HG03108 (cell line): ENCODE results near the gene RAB3IL1.

ENCODE experiments used
- ATAC-seq: cut with Tn5 transposase; IDR thresholded peaks from one replicate; pipeline ENCODE4 v1.9.1; 2021; ENCODE audit warnings: moderate library complexity; ENCODE audit not compliant: unreplicated experiment

The RAB3IL1 gene

DNA sequence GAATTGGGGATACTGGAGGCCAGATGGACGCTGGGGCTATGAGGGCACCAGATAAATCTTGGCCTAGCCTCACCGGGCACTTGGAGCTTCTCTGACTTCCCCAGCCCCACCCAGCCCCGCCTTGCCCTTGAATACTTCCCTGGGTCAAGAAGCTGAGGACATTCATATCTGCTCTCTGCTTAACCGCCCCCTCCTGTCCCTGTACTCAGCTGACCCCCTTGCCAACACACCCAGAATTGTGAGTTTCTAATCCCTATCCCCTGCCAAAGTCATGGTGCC is 48.0 kb downstream of the RAB3IL1 start:
- no peak for ATAC-seq

DNA sequence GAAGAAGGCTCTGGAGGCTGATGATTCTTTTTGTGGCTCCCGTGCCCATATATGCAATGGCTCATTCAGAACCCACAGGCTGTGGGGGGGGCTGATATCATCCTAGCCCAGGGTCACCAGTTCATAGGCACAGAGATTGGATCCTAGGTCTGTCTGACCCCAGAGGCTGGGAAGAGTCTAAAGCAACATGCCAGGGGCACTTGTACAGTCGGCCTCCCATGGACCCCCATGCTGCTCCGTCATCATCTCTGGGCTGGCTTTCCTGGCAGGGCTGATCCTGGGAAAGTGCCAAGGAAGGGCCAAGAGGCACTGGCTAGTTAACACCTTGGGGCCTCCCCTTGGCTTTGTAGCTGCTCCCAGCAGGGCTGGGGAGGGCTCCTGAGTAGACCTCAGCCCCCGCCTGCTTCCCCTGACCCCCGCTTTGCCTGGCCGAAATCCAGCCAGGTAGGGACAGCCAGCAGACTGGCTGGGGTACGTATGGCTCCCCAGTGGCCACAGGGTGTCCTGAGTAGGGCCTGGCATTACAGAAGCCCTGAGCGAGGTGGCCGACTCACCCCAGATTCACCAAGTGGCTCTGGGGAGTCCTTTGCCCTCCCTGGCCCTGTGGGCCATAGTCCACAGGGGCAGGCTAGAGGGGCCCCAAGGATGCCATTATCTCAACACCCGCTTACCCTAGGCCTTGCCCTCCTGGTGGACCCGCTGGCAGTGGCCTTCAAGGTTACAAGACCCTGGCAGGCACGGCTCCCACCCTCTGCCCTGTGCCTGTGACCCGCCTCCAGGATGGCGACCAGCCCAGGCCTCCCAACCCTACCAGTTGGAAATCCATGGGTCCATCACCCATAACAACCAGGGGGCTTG is 48.6 kb downstream of the RAB3IL1 start:
- no peak for ATAC-seq

DNA sequence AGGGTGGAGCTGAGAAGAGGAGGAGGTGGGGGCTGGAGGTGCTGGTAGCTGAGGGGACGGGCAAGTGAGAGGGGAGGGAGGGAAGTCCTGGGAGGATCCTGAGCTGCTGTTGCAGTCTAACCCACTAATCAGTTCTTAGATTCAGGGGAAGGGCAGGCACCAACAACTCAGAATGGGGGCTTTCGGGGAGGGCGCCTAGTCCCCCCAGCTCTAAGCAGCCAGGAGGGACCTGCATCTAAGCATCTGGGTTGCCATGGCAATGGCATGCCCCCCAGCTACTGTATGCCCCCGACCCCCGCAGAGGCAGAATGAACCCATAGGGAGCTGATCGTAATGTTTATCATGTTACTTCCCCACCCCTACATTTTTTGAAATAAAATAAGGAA is 50.4 kb downstream of the RAB3IL1 start:
- no peak for ATAC-seq

DNA sequence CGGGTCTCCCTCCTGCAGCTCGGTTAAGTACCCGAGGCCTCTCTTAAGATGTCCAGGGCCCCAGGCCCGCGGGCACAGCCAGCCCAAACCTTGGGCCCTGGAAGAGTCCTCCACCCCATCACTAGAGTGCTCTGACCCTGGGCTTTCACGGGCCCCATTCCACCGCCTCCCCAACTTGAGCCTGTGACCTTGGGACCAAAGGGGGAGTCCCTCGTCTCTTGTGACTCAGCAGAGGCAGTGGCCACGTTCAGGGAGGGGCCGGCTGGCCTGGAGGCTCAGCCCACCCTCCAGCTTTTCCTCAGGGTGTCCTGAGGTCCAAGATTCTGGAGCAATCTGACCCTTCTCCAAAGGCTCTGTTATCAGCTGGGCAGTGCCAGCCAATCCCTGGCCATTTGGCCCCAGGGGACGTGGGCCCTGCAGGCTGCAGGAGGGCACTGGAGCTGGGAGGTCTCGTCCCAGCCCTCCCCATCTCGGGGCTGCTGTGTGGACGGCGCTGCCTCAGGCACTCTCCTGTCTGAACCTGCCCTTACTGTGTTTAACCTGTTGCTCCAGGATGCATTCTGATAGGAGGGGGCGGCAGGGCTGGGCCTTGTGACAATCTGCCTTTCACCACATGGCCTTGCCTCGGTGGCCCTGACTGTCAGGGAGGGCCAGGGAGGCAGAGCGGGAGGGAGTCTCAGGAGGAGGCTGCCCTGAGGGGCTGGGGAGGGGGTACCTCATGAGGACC is 51.0 kb downstream of the RAB3IL1 start:
- no peak for ATAC-seq

DNA sequence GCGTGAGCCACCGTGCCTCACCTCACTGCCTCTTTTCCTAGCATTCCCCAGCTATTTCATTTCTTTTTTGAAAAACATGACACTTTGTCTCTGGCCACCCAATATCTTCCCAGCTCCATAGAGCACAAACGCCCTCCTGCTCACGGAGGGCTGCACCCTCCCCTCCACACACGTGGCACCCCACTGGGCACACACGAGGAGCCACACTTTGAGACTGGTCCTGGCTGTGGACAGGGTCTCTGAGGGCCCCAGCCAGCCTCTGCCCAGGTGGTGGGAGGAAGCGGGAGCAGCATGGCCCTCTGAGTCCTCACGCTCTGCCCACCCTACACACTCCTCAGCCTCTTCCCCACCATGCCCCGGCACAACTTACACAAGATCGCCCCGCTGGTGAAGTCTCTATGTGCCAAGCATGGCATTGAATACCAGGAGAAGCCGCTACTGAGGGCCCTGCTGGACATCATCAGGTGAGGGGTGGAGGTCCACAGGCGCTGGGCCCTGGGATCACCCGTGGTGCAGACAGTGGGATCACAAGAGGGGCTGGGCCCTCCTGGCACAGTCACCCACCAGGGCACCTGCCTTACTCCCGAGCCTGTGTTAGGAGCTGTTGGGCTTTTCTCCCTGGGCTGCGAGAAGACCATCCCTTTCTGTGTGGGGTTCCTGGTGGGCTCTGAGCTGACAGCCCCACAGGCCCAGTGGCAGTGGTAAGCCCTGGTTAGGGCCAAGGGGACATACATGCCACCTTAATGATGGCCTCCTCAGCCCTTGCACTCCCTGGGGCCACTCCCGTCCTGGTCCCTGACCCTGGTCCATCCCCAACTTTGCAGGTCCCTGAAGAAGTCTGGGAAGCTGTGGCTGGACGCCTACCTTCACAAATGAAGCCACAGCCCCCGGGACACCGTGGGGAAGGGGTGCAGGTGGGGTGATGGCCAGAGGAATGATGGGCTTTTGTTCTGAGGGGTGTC is 52.3 kb downstream of the RAB3IL1 start:
- no peak for ATAC-seq

DNA sequence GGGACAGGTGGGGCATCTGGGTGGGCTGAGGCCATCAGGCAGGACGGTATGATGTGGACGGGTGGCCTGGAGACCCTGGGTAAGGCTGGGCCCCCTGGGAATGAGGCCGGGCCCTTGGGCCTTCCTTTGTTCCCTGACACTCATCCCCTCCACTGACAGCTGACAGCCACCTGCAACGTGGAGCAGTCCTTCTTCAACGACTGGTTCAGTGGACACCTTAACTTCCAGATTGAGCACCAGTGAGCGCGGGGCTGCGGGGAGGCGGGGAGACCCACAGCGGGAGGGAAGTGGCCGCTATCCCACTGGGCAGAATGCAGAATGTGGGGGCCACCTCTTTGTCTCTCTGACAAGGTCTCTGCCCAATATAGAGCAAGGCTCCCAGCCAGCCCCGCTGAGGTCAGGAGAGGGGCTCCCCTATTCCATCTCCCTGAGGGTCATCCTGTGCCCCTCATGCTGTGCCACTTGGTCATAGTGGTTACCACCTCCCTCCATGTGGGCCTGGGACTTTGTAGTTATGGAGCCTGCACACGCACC is 53.8 kb downstream of the RAB3IL1 start:
- ATAC-seq: no peak

DNA sequence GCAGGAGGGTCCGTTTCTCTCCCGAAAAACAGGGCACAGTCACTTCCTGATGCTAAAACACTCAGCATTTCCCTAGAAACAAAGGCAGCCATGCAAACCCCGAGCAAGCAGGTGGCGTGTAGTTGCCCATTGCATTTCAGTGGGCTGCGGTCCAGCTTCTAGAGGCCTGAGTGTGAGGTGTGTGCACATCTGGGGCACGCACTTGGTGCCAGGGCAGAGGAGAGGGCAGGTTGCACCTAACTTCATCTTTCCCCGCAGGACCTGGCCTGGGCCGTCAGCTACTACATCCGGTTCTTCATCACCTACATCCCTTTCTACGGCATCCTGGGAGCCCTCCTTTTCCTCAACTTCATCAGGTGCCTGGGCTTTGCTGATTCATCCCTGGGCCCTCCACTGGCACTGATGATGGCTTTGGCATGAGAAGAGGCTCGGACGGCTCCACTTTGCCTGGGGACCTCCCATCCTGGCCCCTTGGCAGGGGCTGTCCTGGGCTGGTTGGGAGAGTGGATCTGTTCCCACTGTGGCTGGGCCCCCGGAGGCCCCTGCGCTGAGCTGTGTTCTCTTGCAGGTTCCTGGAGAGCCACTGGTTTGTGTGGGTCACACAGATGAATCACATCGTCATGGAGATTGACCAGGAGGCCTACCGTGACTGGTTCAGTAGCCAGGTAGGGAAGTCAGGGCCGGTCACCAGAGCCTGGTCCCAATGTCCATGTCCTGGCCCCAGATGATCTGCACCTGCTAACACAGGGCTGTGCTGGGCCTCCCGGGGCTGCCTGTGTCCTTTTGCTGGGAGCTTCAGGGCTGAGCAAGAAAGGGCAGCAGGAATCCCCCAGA is 54.4 kb downstream of the RAB3IL1 start:
- no peak for ATAC-seq

DNA sequence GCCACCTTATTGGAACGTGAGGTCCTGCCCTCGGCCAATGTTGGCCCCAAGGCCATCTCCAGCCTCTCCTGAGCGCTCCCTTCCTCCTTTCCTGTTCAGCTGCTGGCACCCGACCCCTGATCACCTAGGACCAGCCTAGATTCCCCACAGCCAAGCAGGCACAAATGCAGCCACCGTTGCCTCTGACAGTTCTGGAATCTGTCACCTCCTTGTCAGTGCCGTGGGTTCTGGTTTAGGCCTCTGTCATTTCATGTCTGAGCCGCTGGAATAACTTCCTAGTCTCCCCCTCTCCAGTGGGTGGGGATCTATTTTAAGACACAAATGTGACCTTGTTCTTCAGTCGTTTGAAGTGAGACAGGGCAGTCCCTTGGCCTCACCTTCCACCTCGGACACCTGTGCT is 55.7 kb downstream of the RAB3IL1 start:
- ATAC-seq: no peak

DNA sequence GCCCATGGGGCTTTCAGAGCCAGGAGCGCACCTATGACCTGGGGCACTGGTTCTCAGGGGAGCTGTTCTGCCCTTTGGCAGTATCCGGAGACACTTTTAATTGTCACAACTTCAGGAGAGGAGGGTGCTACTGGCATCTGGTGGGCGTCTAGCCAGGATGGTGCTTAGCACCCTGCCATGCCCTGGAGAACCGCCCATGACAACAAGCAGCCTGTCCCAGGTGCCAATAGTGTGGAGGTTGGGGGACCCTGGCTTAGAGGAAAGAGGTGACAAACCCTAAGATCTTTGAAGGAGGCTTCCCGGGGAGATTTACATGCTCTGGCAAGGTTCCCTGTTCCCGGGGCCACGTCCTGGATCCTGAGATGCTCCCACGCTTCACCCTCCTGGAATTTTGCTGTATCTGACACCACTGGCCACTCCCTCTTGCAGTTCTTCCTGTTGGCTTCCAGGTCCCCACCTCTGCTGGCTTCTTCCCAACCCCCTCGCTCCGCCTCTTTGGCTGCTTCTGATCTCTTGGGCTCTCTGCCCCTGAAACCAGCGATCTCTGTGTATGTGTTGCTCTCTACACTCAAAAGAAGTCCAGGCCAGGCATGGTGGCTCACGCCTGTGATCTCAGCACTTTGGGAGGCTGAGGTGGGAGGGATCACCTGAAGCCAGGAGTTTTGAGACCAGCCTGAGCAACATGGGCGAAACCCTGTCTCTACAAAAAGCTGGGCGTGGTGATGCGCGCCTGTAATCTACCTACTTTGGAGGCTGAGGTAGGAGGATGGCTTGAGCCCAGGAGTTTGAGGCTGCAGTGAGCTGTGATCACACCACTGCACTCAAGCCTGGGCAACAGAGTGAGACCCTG is 57.1 kb downstream of the RAB3IL1 start:
- no peak for ATAC-seq

DNA sequence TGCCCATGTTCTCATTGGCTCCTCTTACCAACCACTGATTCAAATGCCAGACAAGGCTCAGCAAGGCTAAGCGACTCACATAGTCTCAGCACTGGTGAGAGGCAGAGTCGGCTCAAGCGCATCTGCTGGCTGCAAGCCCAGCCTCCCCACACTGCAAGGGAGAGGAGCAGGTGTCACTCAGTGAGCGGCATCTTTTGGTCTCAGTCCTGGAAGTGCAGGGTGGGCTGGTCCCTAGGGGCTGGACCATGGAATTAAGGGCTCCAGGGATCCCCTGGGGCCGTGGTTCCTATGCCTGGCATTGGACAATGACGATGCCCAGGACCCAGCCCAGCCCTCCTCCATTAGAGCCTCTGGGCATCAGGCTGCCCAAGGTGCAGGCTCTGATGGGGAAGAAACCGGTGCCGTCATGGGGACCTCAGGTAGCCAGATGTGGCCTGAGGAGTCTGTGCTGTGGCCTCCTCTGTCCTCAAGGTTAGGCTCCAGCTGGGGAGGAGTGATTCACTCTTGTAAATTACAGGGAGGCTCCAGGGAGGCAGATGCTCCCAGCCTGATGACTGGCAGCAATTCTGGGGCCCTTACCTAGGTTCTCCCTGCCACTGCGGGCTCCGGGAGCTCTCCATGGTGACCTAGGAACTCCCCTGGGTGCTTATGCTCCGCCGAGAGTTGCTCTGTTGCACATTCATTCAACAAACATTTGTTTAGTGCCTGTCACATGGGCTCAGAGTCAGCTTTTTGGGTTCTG is 61.3 kb downstream of the RAB3IL1 start:
- no peak for ATAC-seq

DNA sequence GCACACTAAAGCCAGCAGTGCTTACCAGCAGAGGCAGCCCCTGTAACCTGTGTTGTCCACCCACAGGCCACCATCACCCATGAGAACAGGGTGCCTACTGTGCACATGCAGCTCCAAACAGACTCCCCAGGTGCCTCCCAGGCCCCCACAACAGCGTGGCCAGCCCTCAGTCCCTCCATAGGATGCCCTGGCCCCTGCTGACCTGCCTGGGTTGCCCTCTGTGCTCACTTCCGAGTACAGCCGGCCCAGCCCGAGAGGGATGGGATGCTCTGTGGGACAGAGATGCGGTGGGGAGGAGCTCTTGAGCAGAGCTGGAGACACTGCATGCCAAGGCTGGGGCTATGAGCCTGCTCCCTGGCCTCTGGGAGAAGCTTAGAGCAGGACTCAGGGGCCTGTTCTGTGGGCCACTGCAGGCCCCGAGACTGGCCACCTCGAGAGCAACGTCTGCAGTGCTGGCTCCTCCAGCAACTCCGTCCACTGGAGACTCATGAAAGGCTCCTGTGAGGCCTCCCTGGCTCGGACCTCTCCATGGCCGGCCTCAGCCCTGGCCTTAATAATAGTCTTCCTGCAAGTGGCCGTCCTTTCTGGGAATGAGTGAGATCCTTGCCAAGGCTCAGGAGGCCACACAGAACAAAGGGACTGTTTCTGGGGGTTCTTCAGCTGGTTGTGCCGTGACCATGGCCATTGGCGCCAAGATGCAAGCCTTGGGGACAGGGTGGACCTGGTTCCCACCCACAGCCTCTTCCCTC is 62.2 kb downstream of the RAB3IL1 start:
- no peak for ATAC-seq

DNA sequence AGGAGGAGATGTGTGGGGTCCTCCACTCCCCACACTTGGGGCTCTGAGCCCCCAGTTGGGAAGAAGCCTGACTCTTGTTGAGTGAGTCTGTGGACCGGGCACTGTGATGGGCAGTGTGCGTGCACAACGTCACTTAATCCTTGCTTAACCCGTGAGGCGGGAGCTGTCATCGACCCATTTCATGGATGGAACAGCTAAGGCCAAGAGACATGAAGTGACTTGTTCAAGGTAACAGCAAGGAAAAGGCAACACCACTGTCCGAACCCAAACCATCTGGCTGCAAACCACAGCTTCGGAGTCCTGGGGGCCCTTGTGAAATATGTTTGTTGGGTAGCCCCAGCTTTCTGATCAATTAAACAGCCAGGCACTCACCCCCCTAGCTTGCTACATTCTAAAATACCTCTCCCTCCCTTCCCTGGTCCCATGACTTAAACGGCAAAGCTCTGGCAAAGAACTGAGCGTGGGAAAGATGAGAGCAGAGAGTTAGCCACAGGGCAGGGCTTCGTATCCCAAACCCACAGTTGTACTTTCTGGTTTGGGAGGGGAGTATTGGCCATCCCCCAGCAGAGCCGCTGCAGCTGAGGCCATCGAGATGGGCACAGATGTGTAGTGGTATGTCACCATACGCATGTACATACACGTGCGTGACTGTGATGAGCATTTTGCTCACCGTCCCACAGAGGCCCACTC is 63.0 kb downstream of the RAB3IL1 start:
- ATAC-seq: no peak

DNA sequence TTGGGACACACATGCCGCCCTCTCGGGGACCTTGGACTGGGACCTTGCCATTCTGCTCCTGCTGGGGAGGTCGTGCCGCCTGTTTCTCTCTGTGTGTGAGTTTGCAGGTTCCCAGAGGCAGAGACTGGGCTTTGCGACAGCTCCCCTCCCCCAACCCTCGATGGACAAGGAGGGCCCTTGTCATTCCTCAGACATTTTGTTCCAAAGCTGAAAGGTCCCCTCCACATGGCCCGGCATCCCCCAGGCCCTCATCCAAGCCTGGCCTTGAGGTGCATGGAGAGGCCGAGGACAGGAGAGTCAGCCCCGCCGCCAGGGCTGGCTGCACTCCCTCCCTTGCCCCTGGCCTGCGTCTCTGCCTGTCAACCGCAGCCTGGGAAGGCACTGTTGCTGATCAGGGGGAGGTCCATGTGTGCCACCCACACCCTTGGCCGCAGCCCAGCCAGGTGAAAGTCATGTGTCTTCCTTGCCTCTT is 63.6 kb downstream of the RAB3IL1 start:
- no peak for ATAC-seq

DNA sequence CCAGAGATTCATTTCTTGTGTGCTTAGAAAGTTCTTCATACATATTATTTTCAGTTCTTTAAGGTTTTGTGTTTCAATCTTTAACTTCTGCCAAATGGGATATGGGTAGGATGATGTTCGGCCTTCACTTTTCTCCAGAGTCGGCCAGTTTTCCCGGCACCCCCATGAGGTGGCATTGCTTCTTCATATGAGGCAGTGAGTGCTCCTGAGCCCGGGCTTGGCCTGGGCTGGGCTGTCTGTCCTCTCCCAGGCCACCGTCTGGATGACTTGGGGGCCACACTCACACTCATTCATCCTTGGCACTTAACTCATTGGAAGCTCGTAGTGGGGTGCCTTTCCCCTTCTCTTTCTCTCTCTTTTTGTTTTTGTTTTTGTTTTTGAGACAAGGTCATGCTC is 65.5 kb downstream of the RAB3IL1 start:
- no peak for ATAC-seq

DNA sequence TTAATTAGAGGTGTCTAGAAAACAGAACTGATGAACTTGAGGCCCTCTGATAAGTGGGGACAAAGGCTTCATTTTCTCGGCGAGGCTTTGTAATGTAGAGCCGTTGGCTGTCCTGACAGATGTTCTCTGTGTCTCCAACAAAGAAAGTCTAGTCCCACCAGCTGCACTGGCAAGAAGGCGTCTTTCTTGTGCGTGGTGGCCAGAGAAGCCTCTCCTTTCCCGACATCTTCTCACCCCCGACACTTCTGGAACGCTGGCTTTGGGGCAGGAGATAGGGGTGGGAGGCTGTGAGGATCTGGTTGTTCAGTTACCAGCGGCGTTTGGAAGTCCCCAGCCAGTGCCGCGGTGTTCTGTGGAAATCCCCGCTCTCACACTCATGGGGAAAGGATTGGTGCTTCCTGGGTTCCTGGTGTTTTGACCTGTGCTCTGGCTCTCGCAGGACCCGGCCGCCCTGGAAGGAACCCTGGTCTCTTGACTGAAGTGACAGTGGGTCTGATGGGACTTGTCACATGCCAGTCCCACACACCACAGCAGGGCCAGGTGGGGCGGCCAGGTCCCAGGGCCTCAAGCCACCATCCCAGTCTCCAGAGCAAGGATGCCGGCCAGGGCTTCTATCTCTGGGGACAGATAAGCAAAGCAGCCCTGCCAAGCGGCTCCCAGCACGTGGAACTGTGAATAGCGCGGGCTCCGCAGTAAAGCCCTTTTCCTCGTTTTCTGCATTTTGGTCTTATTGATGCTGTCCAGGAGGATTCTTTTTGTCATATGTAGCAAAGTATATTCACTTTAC is 66.1 kb downstream of the RAB3IL1 start:
- no peak for ATAC-seq

DNA sequence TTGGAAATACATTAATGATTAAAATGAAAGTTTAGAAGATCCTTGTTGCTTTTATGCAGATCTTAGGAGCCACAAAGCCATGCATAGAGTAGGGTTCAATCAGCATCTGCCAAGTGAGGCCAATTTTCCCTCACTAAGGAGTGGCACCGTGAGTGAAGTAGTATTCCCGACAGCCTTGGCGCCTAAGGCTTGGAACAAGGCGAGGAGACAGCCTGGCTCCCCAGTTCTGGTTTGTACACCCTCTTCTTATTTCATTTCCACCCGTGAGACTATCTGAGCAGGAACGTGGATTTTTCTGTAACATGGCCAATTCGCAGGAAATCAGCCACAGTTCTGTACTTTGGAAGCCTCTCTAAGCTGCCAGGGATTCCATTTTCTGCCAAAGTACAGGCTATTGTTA is 66.7 kb downstream of the RAB3IL1 start:
- no peak for ATAC-seq

DNA sequence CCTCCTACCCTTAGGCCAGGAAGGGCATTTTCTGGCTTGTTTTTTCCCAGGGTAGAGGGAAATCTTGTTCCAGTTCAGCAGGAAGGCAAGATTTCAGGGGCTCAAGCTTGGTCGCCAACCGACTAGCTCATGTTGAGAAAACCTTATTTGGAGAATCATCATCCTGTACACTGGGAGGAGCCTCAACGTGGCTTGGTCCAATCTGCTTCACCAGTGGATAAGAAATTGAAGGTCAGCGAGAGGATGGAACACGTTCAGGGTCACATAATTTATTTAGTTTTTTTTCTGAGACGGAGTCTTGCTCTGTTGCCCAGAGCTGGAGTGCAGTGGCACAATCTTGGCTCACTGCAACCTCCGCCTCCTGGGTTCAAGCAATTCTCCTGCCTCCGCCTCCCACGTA is 68.7 kb downstream of the RAB3IL1 start:
- ATAC-seq: no peak
